GM21390 (cell line): ENCODE results near the gene IRF8.
A peak's percentile ranks its signal among the peaks of the same experiment; 100 is the strongest.

Experiments
- ATAC-seq: cut with Tn5 transposase; IDR thresholded peaks from one replicate; pipeline ENCODE4 v1.9.1; 2021; ENCODE audit not compliant: unreplicated experiment

The IRF8 gene

DNA sequence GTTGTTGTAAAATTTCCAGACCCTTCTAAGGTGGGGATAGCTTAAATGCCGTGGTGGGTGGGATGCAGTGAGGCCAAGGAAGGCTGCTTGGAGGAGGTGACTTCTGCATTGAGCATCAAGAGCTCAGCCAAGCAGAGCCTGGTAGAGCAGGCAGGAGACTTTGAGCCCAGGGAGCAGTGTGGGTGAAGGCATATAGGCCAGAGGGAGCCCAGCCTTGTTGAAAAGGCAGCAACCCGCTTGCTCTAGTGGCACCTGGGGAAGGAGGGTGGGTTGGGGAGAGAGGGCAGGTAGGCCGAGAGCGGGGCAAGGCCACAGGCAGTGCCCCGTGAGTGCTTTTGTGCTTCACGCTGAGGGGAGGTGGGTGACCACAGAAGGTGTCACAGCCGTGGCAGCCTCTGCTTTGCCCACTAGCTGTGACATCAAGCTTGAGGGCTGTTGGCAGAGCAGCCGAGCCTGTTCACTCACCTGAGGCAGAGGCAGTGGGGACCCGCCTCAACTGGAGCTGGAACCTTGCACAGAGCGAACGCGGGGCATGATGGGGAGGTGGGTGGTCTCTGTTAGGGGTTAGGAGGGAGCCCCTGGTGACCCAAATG lies 56.1 kb downstream of the IRF8 start:
- ATAC-seq = no peak

DNA sequence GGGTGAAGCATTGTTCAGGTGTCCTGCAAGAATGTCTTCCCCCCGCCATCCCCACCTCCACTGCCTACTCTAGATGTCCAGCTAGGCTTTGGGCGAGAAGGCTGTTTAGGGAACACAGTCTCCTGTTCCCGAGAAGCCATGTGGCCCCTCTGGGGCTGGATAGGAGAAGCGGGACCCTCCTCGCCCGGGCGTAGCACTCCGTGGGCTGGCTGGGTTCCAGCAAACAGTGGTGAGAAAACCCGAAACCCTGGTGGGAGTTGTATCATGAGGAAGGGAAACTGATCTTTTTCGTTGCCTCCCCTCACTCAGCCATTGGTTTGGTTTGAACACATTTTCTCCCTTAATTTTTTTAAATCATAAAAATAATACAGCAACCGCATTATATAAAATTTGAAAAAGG lies 56.6 kb downstream of the IRF8 start:
- ATAC-seq = no peak

DNA sequence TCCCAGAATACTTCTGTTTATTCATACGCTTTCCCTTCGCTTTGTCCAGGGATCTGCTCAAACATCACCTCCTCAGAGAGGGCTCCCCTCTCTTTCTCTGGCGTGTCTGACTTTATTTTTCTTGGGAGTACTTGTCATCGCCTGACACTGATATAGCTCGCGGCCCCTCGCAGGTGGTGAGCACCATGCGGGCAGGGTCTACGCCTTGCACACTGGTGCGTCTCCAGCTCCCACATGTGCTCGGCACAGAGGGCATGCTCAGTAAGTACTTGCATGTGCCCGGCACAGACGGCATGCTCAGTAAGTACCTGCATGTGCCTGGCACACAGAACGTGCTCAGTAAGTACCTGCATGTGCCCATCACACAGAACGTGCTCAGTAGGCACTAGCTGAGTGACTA lies 57.5 kb downstream of the IRF8 start:
- no peak for ATAC-seq

DNA sequence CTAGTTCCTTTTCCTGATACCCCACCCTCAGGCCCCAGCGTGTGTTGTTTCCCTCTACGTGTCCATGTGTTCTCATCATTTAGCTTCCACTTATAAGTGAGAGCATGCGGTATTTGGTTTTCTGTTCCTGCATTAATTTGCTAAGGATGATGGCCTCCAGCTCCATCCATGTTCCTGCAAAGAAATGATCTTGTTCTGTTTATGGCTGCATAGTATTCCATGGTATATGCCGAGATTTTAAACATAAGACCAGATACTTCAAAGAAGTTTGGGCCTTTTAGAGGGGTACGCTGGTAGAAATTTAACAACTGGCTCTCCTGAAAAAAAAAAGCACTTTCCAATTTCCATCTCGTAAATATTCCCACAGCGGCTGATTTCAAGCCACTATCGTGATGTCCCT lies 59.8 kb downstream of the IRF8 start:
- no peak for ATAC-seq

DNA sequence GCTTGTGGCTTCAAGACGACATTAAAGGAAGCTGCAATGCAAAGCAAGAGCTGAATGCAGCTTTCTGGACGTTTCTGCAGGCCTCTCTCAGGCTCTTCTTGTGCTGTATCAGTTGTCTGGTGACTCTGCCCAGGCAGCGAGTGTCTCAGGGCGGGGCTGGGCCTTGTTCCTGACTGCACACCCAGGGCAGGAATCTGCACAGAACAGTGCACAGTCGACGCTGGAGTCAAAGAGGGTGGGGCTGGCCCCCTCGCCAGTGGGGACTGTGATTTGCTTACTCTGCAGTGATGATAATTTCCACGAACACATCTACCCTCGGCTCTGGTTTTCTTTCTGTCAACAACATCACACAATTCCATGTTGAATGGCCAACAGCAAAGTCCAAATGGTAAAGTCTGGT lies 60.7 kb downstream of the IRF8 start:
- ATAC-seq = no peak

DNA sequence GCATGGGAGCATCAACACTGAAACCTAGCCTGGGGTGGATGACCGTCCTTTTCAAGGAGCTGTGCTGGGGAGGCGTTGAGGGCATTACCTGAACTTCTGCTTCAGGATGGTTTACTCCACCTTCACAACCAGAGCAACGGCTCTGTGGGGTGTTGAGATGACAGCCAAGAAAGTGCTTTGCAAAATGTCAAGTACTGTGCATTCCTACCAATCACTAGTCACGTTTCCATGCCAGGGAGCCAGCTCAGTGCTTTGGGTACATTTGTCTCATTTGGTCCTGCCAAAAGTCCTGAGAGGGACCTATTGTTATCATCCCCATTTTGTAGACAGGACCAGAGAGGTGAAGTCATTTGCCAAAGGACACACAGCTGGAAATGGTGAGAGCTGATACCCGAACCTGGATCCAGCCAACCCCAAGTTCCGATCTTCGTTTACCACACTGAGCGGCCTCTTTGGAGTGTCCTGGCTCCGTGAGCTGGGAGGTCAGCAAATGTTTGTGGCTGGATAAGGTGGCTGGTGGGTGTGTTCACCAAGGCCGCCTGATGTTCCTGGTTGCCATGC lies 61.6 kb downstream of the IRF8 start:
- no peak for ATAC-seq

DNA sequence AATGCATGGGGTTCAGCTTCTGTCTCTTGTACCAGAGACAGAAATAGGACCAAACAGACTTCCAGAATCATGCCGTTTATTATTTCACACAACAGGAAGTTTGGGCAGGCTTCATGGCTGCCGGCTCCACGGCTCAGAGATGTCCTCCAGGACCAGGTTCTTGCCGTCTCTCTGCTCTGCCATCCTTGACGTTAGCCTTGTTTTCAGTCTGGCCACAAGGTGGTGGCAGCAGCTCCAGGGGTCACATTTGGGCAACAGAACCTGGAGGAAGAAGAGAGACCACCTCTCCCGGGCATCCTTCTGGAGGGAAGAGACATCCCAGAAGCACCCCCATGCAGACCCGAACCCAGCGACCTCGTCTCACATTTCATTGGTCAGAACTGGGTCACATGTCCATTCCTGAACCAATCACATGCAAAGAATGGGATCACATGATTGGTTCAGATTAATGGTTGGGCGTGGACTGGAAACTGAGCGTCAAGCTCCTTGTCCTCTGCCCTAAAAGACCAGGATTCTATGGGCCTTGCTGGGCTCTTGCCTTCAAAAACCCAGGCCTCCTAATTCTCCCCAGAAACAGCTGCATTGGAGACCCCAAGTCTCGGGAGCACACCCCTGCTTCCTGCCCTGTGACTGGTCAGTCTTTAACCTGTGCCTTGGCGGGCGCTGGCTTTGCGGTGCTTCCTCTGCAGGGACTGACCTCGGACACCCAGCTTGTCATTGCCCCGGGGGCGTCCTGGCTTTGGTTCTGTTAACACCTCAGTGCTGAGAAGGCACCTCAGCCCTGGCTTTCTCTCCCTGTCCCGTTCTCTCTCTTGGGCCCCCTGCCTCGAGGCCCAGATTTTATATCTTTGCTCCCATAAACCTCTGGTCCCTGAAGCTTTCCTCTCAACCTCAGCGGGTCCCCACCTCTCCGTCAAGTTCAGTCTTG lies 63.3 kb downstream of the IRF8 start:
- ATAC-seq = no peak

DNA sequence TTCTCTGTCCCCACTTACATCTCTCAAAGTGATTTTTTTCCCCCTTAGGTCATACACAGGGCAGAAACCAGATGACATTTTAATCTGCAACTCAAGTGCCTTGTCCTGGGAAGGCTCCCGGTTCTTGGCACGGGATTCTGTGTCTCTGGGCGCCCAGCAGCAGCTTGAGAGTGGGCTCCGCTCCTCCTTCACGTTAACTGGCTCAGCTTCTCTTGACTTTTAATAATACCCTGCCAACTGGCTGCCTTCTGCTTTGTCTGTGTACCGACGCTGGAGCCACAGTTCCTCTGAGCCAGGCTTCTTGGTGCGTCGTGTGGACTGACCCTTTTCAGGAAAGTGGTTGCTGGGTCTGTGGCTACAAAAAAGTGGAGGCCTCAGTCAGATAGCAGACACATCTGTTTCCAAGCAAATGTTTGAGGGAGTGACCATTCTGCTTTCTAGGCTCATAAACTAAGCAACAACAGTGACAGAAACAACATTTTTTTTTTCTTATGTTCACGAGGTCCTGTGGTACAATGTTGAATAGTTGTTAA lies 64.9 kb downstream of the IRF8 start:
- ATAC-seq = no peak

DNA sequence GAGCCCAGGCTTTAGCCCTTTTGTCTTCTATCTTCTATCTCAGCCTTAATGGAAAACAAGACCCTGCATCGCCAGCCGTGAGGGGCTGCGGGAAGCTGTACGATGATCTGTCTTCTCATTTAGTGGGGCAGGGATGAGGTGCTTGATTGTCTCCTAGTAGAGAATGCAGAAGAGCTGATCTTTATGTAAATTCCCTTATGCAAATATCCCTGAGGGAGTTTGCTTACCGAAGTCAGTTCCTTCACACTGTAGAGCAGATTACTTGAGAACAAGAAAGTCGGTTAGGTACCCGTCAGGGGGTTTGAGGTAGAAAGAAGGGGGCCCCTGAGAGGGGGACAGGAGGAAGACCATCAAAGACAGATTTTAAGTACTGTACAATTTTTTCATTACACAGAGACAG lies 66.2 kb downstream of the IRF8 start:
- ATAC-seq = no peak

DNA sequence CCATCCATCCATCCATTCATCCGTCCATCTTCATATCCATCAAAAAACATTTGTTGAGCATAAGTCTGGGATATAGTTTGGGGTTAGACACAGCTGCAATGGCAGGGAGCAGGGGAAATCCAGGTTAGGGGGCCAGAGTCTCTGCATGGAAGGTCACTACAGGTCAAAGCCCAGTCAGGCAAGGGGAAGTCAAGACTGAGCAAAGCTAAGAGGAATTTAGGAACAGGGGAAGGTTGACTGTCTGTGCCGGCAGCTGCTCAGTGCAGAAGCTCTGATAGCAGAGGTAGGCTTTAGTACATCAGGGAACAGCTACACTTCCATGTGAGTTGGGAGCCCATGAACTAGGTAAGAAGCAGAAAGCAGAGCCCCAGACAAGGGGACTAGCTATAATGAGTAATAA lies 68.1 kb downstream of the IRF8 start:
- no peak for ATAC-seq

DNA sequence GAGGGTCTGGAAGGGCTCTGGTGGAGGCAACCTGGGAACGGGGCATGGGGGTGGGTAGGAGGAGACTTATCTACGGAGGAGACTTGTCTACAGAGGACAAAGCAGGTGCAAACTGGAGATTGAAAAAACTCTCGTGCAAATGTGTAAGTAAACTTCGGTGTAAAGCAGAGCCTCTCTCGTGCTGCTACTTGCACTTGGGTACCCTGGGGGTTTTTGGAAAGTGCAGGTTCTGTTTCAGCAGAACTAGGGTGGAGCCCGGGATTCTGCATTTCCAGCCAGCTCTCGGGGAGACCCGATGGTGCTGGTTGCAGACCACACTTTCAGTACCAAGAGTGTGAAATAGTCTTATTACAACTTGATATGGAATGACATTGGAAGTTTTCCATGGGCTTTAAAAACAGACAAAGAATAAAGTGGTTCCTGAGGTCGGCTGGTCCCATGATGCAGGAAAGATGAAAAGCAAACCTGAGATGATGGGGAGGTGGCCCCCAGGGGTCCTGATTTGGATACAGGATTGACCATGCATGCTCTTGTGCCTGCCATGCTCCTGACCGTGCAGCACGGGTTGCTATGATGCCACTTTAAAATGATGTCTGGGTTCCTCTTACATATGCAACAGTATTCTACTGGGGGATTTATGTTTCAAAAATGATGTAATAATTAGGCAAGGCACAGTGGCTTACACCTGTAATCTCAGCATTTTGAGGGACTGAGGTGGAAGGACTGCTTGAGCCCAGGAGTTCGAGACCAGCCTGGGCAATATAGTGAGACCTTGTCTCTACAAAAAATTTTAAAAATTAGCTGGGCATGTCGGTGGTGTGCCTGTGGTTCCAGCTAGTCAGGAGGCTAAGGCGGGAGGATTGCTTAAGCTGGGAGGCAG lies 69.3 kb downstream of the IRF8 start:
- no peak for ATAC-seq

DNA sequence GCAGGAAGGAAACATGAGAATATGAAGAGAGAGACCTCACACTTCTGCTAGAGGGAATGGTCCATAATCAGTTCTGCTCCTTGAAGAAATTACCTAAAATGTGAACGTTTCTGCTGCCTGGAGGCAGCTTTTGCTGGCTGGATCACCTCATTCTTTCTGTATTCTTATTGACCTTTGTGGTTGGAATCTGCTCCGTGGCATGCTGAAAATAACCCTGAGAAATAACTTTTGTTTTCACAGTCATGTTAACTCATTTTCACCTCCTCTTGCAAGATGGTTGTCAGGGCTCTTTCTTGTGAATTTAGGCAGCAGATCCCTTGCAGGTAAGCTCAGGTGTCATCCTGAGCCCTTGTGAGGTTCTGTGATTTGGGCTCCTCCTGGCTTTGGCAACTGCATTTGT lies 70.2 kb downstream of the IRF8 start:
- ATAC-seq = peak; percentile 49

DNA sequence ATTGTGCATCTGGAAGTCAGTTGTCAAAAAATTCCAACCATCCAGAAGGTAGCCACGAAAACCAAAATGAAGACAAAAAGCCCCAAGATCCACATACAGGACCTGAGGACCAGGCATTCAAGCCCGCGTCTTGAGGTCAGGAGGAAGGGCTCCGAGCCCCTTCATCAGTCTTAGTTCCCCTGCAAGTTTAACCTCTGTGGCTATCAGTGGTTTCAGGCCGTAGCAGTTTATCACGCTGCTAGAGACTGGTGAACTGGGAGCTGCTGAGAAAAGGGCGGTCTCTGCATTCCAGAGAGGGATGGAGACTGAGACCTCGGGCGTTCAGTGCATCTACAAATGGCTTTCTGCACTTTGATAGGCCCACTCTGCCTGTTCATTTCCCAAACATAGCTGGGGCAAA lies 70.6 kb downstream of the IRF8 start:
- ATAC-seq = peak; percentile 50

DNA sequence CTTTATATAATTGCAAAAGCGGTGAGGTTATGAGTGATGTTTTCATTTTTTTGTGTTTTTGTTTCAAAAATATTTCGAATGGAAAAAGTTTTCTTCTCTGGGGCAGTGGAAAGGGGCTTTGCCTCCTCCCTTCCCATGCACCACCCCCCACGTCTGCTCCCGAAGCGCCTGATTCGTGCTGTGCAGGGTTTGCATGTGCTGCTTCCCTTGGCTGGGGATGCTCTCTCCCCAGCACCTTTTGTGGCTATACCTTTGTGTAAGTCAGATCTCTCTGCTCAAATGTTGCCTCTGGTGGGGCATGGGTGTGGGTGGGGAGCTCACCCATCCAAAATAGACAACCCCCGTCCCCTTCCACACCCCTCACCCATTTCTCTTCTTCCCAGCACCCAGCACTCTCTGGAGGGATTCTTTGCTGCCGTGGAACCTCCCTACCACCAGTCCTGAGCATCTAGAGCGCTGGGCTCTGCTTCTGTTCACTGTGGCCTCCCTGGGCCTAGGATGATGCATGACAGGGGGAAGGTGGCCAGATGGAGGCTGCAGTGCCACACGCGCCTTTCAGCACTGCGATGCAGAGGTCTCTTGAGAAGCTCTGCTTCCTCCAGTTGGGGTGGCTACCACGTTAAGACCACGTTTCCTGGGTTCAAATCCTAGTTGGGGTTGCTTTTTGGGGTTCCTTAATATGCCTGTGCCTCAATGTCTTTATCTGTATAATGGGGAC lies 71.2 kb downstream of the IRF8 start:
- no peak for ATAC-seq

DNA sequence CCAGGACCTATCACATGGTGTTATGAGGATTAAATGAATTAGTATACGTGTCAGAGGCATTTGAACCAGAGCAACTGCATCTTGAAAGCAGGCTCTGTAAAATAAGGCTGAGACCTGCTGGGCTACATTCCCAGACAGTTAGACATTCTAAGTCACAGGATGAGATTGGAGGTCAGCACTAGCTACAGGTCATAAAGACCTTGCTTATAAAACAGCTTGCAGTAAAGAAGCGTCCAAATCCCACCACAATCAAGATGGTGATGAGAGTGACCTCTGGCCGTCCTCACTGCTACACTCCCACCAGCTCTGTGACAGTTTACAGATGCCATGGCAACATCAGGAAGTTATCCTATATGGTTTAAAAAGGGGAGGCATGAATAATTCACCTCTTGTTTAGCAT lies 71.8 kb downstream of the IRF8 start:
- no peak for ATAC-seq
